Brain microvascular endothelial cell (primary cell): ENCODE data around the gene SKOR1.

Experiments
- DNase-seq: peaks from one replicate; pipeline ENCODE4 v3.0.0-alpha.2; 2020
- H3K27ac ChIP-seq: fragments of 250-450 bp; sonication (Bioruptor Pico); 2 replicates; pipeline ENCODE4 v1.5.1; 2020; ENCODE audit warnings: mild to moderate bottlenecking, moderate library complexity
- H3K27me3 ChIP-seq: fragments of 250-450 bp; sonication (Bioruptor Pico); replicated peaks from 2 replicates; pipeline ENCODE4 v1.5.1; 2020; ENCODE audit warnings: mild to moderate bottlenecking
- H3K36me3 ChIP-seq: fragments of 250-450 bp; sonication (Bioruptor Pico); replicated peaks from 2 replicates; pipeline ENCODE4 v1.5.1; 2020; ENCODE audit warnings: mild to moderate bottlenecking
- H3K4me3 ChIP-seq: 2 replicates; pipeline ENCODE4 v1.5.1; 2011; ENCODE audit warnings: low read depth, mild to moderate bottlenecking, control low read depth, low read length, moderate library complexity
- CTCF ChIP-seq: IDR thresholded peaks from 2 replicates; pipeline ENCODE4 v1.5.1; 2011; ENCODE audit warnings: low read depth, mild to moderate bottlenecking, moderate library complexity, low read length, control low read depth, inconsistent platforms; ENCODE audit errors: missing control alignments
- in situ Hi-C: cut with HindIII; loops from 2 replicates; pipeline ENCODE4 v1.10.0; 2017; ENCODE audit warnings: low sequenced_read_pairs, low pct_ligation_motif_present

SKOR1 gene

GRCh38 chr15:67829647-67830504 lies 4.6 kb downstream of the SKOR1 start:
- Histone ChIP-seq H3K27me3 (peaks cover 94% of the 10 kb centered on the region), H3K4me3 (no peak overlapping the region)

GRCh38 chr15:67831363-67831762 lies 6.1 kb downstream of the SKOR1 start:
- Histone ChIP-seq H3K27me3 (peaks cover 94% of the 10 kb centered on the region), H3K27ac (no peak overlapping the region), H3K4me3 (no peak overlapping the region), H3K36me3 (no peaks in the 10 kb centered on the region)
- DNase-seq = no peak
- TF ChIP-seq CTCF = no peak
- in situ Hi-C loops = no loop called here

More at GRCh38 chr15:67829647-67830504, 4.6 kb downstream of the SKOR1 start:
- no peaks in the 10 kb centered on the region for H3K36me3 ChIP-seq
- no peak for TF ChIP-seq CTCF
- no peak for DNase-seq
- in situ Hi-C loops = no loop called here
- no peak overlapping the region for H3K27ac ChIP-seq

- no peaks in the 10 kb centered on the region for H3K36me3 ChIP-seq
- peaks cover 87% of the 10 kb centered on the region for H3K27me3 ChIP-seq
- DNase-seq = no peak
- no peak overlapping the region for H3K4me3 ChIP-seq
- H3K27ac ChIP-seq = no peak overlapping the region
- in situ Hi-C loops = no loop called here
- peak; percentile 66 for TF ChIP-seq CTCF
These were observed 6.8 kb downstream of the SKOR1 start for GRCh38 chr15:67832031-67832551.

- TF ChIP-seq CTCF = no peak
- Histone ChIP-seq H3K4me3 (peak overlapping the region; percentile 24), H3K36me3 (no peaks in the 10 kb centered on the region), H3K27me3 (peaks cover 79% of the 10 kb centered on the region), H3K27ac (no peak overlapping the region)
- no peak for DNase-seq
- in situ Hi-C loops = no loop called here
These were observed 7.8 kb downstream of the SKOR1 start for GRCh38 chr15:67832897-67833709.

- peak overlapping the region; percentile 17 for H3K4me3 ChIP-seq
- in situ Hi-C loops = no loop called here
- H3K27me3 ChIP-seq = peaks cover 71% of the 10 kb centered on the region
- H3K36me3 ChIP-seq = no peaks in the 10 kb centered on the region
- no peak for DNase-seq
- no peak overlapping the region for H3K27ac ChIP-seq
- TF ChIP-seq CTCF = peak; percentile 74
These were observed 8.6 kb downstream of the SKOR1 start for GRCh38 chr15:67833710-67834511.
